ENCODE data around the gene AKAP1.
A peak's percentile ranks its signal among the peaks of the same experiment; 100 is the strongest.
"Not testable (repeated sequence)": the region's sequence is repeated elsewhere in the genome, so short reads cannot be mapped to it uniquely, and the experiment has no call there.

AKAP1 gene

DNA sequence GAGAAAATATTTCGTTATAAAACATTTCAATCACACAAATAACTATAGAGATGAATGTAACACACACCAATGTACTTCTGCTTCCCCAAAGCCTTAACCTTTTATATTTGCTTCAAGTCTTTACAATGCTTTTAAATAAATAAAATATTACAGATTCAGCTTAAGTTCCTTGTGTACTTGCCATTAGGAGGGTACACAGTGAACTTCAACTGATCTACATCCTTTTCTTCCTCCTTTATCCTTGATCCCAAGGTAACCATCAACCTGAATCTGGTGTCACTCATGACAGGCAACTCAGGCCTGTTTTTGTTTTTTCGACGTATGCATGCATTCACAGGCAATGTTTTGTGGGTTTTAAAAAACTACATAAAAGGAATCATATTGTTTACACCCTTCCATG is 9.3 kb upstream of the AKAP1 start:
- no peak for DNase-seq

DNA sequence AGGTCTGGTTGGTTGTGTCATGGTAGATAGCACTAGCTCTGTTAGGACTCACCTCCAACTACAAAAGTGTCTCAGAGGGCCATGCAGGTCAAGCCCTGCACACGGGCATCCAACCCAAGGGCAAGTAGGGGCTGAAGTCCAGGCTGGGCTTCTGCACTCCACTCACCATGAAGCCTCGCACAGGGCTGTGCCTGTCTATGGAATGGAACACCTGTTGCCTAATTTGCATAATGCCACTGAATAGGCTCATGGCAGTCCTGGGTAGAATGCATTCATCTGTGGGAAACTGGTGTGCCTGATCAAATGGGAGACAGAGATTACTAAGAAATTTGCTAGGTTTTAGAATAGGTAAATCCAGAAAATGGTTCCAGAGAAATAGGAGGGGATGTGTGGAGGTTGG is 8.0 kb upstream of the AKAP1 start:
- no peak for DNase-seq

DNA sequence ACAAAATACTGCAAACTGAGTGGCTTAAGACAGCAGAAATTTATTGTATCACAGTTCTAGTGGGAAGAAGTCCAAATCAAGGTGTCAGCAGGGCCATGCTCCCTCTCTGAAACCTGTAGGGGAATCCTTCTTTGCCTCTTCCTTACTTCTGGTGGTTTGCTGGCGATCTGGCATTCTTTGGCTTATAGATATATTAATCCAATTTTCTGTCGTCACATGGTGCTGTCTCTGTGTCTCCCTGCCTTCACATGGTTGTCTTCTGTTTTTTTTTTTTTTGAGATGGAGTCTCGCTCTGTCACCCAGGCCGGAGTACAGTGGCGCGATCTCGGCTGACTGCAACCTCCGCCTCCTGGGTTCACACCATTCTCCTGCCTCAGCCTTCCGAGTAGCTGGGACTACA is 6.8 kb upstream of the AKAP1 start:
- DNase-seq, result no peak

DNA sequence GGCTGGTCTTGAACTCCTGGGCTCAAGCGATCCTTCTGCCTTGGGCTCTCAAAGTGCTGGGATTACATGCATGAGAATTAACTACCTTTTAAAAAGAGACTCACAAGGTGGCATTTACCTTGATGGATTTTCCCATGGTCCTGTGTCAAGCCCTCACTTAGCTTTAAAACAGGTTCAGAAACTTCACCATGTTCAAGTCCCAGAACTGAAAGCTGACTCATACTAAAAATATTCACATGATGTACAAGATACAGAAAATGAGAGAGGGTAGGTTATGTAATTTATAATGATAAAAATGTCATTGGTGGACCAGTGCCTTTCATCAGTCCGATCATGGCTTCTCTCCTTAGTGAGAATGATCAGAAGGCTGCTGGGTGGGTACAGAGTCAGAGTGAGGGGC is 4.3 kb upstream of the AKAP1 start:
- no peak for DNase-seq

DNA sequence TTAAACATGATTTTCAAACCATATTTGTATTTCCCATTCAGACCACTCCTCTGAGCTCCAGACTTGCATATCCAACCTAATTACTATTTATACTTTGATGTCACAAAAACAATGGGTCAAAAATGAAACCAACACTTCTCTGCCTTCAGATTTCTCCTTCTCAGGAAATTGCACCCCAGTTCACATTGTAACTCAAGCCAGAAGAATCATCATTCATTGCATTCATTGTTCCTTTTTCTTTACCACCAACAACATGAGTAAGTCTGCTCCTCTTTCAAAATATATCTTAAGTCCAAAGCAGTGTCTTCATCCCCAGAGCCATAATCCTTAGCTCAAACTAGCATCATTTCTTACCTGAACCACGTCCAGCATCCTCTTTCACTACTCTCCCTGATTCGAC is 2.6 kb upstream of the AKAP1 start:
- no peak for DNase-seq

DNA sequence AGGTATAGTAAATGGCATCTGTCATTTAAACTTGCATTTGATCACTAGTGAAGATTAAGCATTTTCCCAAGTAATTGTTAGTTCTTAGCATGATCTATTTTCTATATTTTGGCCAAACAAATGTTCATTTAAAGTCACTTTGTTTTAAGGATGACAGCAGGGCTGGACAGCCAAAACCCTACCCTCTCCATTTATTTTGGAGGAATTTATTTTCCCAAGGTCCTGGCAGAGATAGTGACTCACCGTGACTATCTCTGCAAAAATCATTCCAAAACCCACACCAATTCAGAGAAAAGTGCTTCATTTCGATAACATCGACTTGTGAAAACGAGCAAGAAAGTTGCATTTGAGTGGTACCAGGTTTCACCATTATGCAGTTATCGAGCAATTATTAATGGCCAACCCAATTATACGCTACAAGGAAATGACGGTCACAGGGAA is 665 bp upstream of the AKAP1 start:
- DNase-seq, result no peak

DNA sequence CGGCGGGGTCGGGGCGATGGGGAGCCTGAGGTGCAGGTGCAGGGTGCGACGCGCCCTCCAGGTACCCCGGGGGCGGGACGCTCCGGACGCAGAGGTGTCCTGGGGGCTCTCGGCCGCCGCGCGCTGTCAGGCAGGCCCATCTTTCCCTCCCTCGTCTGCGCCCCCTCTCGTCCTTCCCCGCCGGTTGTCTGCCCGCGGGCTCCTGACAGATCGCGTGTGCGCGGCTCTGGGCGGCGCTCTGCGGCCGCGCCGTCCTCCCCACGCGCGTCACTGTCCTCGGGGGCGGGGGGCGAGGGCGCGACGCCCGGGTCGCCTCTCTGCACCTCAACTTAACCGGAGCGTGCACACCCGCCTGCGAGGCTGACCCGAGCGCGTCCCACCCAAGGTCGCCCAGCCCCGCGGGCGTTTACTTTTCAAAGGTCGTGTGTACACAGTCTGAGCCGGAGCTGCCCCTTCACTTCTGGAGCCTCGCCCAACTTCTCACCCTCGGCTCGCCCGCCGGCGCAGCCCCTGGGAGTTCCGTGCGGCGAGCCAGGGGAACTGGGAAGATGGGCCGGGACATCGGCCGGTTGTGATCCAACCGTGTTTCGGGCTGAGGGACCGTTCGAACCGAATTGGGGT is 512 bp downstream of the AKAP1 start:
- DNase-seq, result no peak

DNA sequence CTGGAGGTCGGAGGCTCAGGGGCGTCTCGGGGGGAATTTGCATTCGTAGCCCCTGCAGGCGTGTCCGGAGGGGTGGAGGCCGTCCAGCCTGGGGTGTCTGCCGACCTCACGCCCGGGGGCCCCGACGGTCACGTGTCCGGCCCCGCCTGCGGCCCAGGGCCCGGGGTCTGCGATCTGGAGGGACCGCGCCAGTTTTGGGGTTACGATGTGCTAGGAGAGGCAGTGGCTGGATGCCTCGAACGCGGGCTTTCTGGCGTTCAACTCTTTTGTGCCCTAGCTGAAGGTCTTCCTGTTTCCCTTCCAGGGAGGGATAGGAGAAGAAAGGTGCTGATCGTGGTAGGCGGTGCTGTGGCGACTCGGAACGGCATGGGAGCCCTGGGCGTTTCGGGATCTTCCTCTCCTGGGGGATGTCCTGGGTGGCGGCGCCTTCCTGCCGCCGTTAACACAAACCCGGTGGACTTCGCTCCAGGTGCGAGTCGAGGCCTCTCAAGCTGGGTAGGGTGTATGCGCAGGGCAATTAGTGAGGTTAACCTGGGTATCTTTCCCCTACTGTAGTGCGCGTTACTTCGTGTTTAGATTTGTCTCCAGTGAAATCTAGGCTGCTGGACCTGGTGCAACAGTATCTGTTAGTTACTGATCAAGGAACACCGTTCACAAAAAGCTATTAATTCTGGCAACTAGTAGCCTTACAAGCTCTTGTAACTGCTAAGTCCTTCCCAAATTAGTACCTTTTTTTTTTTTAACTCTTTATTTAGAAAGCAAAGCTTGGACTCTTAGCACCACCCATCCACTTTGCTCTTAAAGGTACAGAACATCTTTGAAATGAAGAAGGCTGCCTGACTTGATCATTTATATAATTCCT is 1.3 kb downstream of the AKAP1 start:
- no peak for DNase-seq

DNA sequence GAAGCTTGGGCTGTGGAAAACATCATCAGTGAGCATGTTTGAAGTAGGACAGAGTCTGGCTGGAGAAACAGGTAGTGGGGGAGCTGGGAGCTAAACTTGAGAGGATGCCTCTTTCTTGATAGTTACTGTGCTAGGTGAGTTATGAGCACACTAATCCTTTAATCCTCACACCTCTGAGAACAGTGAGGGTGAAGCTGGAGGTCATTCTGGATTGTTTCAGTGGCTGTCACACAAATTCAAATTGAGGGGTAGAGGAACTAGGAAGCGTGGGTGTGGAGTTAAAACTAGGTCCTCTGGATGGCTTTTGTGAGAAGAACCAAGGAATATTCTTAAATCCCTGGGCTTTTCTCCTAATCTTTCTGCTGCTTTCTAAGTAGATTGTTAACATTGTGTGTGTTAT is 3.3 kb downstream of the AKAP1 start:
- DNase-seq, result no peak

DNA sequence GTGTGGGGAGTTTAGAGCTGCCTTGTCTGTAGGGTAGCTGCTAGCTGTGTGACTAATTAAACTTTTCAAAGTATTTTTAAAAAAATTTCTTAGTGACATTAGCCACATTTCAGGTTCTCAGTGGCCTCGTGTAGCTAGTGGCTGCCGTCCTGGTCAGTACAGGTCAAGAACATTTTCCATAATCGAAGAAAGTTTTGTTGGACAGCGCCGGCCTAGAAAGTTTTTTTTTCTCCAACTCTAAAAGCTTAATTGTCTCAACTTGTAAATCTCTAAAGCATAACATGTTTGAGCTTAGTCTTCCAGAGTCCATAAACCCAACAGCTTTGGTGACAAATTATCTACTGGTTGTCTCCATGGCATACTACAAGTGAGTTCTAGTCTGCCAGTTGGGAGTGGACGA is 4.3 kb downstream of the AKAP1 start:
- no peak for DNase-seq

DNA sequence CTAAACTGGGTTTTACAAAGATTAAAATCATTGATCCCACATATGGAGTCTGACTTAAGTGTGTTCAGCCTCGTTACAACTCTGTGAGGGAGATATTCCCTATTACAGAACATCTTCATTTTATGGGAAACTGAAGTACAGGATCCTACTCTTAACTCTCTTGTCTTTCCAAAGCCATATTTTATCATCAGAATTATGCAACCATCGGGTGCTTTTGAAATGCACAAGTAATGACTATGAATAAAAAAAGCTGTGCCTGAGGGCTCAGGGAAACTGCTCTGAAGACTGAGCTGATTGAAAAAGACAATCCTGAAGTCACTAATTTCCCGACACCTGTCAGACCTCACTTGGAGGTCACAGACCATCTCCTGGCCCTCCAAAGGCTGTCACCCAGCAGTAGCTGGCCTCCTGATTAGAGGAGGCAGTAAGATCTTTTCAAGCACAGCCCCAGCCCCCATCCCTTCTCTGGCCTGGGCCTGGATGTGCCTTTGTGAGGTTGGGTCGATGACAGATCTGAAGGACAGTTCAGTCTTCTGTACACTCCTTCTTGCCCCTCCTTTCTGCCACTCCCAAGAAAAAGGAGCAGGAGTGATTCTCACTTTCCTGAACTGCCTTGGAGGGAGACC is 5.6 kb downstream of the AKAP1 start:
- no peak for DNase-seq

DNA sequence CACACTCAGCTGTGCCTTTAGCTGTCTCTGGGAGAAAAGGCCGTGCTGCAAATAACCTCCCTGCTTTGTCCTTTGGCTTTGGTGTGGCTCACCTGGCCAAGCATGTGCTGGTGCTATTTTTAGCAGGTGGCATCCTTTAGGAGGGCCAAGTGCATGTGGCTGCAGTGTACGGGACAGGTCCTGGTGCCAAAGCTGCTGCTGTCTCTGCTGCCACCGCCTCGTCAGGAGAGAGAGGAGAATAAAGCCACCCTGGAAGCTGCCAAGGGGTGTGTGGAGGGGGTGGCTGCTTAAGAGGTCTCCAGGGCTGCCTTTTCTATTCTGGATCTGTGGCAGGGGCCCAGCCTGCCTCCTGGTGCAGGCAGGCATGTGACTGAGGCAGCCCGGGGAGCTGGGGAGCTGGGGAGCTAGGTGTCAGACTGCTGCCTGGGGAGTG is 6.2 kb downstream of the AKAP1 start:
- no peak for DNase-seq

DNA sequence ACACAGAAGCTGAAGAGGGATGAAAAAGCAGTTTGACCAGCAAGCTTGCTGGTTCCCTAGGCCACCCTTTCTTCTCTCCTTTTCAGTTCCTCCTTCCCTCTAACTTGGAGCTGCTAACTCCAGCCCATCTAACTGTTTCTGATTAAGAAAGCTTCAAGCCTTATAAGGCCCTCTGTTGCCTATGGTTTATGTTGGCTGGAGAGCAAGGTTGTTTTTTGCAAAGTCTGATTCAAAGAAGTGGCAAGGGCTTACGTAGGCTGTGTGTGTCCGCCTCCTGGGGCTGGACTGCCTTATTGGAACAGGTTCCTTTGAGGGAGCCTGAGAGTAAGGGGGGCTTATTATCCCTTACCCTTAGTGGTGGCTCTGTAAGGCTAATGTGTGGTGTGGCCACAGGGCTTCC is 7.1 kb downstream of the AKAP1 start:
- no peak for DNase-seq

DNA sequence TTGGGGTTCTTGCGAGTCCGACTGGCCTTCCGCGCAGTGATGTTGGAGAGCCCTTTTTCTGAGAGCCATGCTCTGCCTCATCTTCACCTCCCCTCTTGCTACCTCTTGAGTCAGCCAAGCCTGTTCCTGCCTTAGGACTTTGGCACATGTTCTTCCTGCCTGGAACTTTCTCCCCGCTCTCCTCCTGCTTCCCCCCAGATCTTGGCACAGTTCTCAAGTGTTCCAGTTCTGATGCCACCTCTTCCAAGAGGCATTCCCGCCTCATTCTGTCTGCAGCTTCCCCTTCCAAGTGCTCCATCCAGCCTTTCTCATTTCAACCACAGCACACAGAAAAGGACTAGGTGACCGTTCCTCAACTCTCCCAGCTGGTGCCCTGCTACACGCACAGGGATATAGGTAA is 7.7 kb downstream of the AKAP1 start:
- no peak for DNase-seq

DNA sequence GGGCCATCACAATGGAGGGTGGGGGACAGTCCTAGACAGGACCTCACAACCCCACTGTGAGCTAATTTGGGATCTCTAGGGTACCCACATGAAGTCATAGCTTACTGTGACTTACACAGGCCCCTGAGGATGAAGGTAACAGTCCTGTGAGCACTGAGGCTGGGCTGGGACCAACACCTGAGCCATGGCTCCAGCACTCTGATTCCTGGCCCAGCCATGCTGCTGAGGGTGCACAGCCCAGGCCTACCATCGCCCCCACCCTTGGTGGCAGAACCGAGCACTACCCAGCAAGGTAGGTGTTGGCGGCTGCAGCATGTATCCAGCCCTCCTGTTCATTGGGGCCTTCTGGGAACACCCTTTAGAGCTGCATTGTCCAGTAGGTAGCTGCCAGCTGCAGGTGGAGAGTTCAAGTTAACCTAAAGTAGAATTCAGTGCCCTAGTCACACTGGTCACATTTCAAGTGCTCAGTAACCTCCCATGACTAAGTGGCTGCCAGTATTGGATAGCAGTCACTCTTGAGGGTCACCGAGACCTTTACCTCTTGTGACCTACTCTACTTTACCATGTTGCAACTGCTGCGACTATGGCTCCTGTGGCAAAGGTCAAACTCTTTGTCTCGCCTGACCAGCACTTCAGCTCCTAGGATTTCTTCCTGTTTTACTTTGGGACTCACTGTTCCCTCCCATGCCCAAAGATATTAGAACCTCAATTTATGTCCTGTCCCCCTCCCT is 11.6 kb downstream of the AKAP1 start:
- no peak for DNase-seq

DNA sequence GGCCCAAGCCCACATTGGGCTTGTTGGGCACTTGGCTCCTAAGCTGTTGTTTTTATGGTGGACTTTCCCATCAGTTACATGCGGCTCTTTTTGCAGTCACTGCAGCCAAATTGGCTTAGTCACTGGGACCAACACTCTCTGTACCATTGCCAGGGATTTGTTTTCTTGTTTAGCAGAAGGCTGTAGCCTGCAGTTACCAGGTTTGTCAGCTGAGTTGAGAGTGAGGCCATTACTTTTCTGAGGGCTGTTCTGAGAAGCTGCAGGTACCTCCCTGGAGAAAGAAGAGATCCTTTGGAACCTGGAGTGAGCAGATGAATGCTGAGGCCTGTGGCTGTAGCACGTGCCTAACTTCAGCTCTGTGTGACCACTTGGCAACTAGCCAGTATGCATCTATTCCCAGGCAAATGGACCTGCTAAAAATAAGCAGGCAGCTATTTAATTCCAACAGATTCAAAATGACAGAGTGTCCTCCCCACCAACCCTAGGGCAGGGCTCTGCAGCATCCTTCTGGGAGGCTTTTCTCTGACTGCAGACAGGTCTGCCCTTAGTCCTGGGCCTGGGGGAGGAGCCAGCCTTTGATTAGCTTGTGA is 12.9 kb downstream of the AKAP1 start:
- DNase-seq, result no peak

DNA sequence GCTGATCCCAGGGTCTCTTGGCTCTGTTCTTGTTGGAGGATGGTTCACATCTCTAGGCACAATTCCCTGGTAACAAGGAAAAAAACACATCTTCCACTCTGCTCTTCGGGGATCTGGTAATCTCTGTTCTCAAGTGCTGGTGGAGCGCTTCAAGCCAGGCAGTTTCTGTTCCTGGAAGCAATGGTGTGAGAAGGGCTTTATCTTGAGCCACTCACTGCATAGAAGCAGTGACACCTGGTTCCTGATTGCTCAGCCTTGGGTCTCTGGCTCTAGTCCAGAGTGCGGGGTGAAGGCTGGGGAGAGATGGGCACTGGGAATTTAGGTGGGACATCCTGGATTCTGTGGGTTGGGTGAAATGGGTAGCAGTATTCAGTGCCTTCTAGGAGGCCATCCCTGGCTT is 14.1 kb downstream of the AKAP1 start:
- no peak for DNase-seq

DNA sequence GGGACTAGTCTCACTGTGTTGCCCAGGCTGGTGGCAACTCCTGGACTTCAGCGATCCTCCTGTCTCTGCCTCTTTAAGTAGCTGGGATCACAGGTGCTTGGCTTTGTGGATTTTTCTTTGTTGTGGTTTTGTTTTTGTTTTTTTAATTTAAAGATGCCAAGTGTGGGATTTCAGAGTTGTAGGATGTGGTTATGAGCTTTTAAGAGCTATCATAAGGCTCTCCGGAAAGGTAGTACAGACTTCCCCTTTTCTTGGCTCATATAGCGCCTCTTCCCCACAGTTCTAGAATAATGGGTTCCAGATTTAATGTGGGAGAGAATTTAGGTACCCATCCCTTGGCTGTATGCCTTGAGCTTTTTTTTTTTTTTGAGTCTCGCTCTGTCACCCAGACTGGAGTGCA is 17.1 kb downstream of the AKAP1 start:
- no peak for DNase-seq

DNA sequence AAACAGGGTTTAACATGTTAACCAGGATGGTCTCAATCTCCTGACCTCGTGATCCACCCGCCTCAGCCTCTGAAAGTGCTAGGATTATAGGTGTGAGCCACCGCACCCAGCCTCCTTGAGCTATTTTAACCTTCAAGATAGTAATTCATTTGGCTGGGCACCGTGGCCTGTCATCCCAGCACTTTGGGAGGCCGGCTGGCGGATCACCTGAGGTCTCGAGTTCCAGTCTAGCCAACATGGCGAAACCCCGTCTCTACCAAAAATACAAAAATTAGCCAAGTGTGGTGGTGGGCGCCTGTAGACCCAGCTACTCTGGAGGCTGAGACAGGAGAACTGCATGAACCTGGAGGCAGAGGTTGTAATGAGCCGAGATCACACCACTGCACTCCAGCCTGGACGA is 17.6 kb downstream of the AKAP1 start:
- not testable (repeated sequence) for DNase-seq

DNA sequence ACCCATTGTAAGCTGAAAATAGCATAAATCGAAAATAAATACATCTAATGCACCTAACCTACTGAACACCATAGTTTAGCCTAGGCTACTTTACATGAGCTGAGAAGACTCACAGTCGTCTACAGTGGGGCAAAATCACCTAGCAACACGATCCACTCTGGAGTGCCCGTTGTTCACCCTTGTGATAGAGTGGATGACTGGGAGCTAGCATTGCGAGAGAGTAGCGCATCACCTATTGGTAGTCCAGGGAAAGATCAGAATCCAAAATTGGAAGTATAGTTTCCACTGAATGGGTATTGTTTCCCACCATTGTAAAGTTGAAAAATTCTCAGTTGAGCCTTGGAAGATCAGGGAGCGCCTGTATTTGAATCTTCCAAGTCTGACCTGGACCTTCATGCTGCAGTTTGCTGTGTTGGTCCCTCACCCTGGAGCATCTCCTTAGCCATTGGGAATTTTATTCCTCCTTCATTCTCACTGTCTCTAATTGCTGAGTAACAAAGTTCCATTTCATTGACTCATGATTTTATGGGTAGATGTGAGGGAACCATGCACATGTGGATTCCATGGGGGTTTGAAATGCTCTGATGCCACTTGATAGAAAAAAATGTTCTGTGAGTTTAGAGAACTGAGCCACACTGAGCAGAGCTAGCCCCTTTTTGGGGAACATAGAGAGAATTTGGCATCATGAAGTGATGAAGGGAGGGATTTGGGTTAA is 19.6 kb downstream of the AKAP1 start:
- DNase-seq, result no peak

DNA sequence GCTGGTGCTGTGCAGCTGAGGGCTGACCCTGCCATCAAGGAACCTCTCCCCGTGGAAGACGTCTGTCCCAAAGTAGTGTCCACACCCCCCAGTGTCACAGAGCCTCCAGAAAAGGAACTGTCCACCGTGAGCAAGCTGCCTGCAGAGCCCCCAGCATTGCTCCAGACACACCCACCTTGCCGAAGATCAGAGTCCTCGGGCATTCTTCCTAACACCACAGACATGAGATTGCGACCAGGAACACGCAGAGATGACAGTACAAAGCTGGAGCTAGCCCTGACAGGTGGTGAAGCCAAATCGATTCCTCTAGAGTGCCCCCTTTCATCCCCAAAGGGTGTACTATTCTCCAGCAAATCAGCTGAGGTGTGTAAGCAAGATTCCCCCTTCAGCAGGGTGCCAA is 20.5 kb downstream of the AKAP1 start:
- DNase-seq, result no peak

DNA sequence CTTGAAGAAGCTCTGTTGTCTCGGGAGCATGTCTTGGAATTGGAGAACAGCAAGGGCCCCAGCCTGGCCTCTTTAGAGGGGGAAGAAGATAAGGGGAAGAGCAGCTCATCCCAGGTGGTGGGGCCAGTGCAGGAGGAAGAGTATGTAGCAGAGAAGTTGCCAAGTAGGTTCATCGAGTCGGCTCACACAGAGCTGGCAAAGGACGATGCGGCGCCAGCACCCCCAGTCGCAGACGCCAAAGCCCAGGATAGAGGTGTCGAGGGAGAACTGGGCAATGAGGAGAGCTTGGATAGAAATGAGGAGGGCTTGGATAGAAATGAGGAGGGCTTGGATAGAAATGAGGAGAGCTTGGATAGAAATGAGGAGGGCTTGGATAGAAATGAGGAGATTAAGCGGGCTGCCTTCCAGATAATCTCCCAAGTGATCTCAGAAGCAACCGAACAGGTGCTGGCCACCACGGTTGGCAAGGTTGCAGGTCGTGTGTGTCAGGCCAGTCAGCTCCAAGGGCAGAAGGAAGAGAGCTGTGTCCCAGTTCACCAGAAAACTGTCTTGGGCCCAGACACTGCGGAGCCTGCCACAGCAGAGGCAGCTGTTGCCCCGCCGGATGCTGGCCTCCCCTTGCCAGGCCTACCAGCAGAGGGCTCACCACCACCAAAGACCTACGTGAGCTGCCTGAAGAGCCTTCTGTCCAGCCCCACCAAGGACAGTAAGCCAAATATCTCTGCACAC is 21.2 kb downstream of the AKAP1 start:
- DNase-seq, result peak; percentile 60
